ENCODE measurements around the gene WEE1.

WEE1 gene

DNA sequence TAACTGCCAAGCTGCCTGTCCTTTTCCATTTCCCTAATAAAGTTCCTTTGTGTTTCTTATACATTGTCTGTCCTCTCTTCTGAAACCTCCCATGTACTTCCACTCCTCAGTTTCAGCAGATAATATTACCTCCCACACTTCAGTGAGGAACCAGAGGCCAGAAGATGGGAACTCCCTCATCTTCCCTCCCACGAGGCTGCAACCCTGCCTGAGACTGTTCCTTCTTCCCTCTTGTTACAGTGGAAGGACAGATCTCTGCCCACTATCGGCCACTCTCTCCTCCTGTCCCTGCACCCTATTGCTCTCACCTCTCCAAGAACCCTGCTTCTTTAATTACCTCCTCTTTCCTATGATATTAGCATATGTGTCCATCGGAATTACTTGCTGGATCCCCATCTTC lies 52.3 kb downstream of the WEE1 start:
- no peak for DNase-seq

GRCh38 chr11:9626496-9627394 lies 53.3 kb downstream of the WEE1 start:
- no peak for DNase-seq

DNA sequence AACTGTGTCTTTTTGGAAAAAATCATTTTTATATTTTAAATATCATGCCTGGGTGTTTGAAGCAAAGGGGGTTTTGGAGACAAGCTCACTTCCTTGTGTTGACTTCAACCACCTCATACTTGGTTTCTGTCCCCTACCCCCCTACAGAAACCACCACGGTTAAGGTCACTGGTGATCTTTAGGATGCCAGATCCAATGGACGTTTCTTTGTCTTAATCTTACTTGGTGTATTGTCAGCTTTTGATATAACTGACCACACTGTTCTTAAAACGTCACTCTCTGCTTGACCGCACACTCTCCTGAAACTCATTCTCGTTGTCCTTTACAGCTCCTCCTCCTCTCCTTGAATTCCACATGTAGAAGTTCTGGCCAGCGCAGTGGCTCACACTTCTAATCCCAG lies 55.6 kb downstream of the WEE1 start:
- no peak for DNase-seq

DNA sequence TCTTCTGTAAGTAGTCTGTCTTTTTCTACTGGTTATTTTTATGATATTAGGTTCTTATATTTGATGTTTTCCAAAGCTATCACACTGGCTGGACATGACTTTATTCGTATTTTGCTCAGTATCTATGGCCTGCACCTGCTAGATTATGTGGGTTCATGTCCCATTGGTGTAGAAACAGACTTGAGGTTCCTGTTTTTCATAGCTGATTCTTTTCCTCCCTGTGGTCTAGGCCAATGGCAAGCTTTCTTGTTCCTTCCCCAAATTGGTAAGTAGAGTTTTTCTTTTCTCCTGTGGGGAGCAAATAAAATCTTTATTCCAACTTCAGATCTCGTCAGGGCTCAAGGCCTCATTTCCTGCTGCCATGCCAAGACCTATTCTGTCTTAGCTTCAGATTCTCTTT lies 60.2 kb downstream of the WEE1 start:
- no peak for DNase-seq

DNA sequence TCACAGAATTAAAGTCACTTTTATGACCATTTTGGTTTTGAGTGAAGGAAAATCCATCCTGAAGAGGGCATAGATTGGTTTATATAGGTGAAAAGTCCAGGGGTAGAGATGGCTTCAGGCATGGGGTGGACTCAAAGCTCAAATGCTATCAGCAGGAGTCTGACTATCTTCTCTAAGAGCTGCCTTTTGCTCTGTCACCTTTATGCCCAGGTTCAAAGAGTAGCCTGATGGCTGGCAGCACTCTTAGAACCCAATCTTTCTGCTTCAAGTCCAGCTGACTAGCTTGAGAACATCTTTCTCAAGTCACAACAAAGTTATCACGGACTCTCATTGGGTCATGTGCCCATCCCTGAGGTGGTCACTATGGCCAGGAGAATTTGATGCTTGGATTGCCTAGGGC lies 63.2 kb downstream of the WEE1 start:
- DNase-seq = no peak

DNA sequence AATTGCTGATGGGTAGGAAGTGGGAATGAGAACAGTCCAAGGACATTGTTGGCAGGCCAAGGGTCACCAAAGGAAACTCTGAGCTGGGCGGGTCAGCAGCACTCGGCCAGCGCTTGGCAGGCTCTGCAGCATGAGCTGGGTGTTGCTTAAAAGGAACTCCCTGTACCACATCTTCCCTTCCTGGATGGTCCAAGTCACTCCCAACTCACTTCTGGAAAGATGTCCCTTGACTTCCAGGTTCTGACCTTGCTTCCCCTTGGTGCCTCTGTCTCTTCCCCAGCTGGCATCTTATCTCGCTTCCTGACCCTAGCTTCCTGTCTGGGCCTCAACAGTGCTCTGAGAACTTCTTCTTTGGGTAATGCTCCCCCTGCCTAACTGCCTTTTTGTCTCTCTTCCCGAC lies 65.6 kb downstream of the WEE1 start:
- no peak for DNase-seq

Data from activated CD4-positive, alpha-beta T cell treated with anti-CD3 and anti-CD28 coated beads for 48 hours (primary cell).